Activated naive CD4-positive, alpha-beta T cell treated with anti-CD3 and anti-CD28 coated beads, Interleukin-2, amount 10 ng/mL, durations not matched to agents 7 days and 5 days (primary cell): Measurements from ENCODE around the gene ERICH6.

Experiments
- CTCF ChIA-PET: fragments of 350-600 bp; sonication (Branson Sonifier 250); formaldehyde crosslinking; loops from one replicate; lab custom pipeline; 2021; ENCODE audit warnings: antibody characterized with exemption; lab: Charles Lee
- DNase-seq: peaks from one replicate; pipeline ENCODE4 v3.0.0-alpha.2; 2020
- H3K27ac Mint-ChIP-seq: one replicate; pipeline ENCODE4 v1.8.0; 2021; ENCODE audit warnings: mild to moderate bottlenecking, moderate library complexity, mixed read lengths
- H3K27me3 Mint-ChIP-seq: one replicate; pipeline ENCODE4 v1.8.0; 2021; ENCODE audit warnings: mild to moderate bottlenecking, mixed read lengths
- H3K36me3 Mint-ChIP-seq: one replicate; pipeline ENCODE4 v1.8.0; 2021; ENCODE audit warnings: mixed read lengths
- H3K4me1 Mint-ChIP-seq: one replicate; pipeline ENCODE4 v1.8.0; 2021; ENCODE audit warnings: mixed read lengths
- H3K4me3 Mint-ChIP-seq: one replicate; pipeline ENCODE4 v1.8.0; 2021; ENCODE audit warnings: mild to moderate bottlenecking, moderate library complexity, mixed read lengths
- H3K9me3 Mint-ChIP-seq: one replicate; pipeline ENCODE4 v1.8.0; 2021; ENCODE audit warnings: mixed read lengths

The ERICH6 gene

DNA sequence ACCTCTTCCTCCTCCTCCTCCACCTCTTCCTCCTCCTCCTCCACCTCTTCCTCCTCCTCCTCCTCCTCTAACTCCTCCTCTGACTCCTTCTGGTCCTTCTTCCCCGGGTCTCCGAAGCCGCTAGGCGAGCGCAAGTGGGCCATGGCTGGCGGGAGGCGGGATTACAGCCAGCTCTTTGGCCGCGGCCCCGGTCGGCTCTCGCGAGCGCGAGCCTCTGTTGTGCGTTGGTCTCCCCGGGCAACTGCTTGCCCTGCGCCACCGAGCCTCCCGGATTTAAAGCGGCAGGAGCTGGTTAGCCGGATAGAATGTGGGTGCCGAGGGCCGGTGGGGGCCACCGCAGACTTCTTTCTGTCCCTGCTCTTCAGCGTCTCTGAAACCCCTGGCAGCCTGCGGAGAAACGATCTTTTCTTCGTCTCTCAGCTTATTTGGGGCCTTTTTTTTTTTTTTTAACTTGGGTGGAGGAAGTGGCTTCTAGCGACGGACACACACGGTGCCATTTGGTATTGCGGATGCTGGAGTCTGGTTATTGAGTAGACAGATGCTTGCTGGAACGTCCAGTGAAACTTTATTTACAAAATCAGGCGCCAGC, at the start of gene ERICH6:
Gene ERICH6 (minus strand): TSS at position 165 of the 589 bp plus-strand sequence. CDS start 22 bp downstream, at position 143.
- DNase-seq = peak; percentile 91
- H3K4me3 Mint-ChIP-seq = peak within 1 kb of the TSS; percentile 97
- CTCF ChIA-PET = interaction anchor here (0.8 to 3.6 kb wide), 2 partner anchors 18 to 59 kb away, joined by 3 to 15 read pairs; partner anchors contain the start of gene SIAH2
- peaks cover 37% of the 10 kb centered on the region for H3K27me3 Mint-ChIP-seq
- peaks cover 7% of the 10 kb centered on the region for H3K36me3 Mint-ChIP-seq
- peak within 1 kb of the TSS; percentile 92 for H3K27ac Mint-ChIP-seq
- peaks cover 5% of the 10 kb centered on the region for H3K9me3 Mint-ChIP-seq
- H3K4me1 Mint-ChIP-seq = peaks cover 27% of the 10 kb centered on the region

DNA sequence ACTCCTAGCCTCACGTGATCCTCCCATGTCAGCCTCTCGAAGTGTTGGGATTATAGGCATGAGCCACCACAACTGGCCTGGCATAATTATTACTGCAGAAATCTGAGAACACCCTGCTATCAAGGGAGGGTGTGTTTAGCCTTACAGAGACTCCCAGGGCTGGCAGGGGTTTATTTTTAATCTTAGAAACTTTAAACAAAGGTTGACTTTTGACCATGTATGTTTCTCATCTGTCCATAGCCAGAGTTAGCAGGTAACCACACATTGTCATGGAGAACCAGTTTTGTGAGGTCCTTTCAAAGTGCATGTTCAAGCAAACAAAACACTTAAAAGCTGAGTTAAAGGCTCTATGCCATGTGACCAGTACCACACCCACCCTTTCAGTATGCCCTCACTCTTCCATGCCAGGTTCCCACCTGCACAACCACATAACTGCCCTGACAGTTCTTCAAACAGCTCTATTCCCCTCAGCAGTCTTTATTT, 48.1 kb upstream of the ERICH6 start:
- no peak for DNase-seq
- Mint-ChIP-seq H3K27me3 (no peaks in the 10 kb centered on the region), H3K9me3 (no peaks in the 10 kb centered on the region), H3K4me3 (no peak overlapping the region), H3K36me3 (peaks cover 46% of the 10 kb centered on the region), H3K27ac (no peak overlapping the region), H3K4me1 (peaks cover 64% of the 10 kb centered on the region)
- CTCF ChIA-PET = interaction anchor here (0.7 to 1.6 kb wide), 2 partner anchors 14 to 30 kb away, joined by 3 read pairs; no protein-coding TSS in a partner anchor

DNA sequence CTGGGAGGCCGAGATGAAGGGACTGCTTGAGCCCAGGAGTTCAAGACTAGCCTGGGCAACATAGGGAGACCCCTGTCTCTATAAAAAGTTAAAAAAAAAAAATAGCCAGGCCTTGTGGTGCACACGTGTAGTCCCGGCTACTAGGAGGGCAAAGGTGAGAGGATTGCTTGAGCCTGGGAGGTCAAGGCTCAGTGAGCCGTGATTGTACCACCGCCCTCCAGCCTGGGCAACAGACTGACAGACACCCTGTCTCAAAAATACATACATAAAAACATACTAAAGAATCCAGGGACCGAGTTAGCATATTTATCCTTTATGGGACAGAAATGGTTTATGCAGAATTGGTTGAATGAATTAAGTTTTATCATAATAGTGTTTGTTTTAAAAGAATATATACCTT, 45.5 kb upstream of the ERICH6 start:
- no peak overlapping the region for H3K27ac Mint-ChIP-seq
- H3K4me3 Mint-ChIP-seq = no peak overlapping the region
- no peaks in the 10 kb centered on the region for H3K9me3 Mint-ChIP-seq
- H3K27me3 Mint-ChIP-seq = no peaks in the 10 kb centered on the region
- peaks cover 58% of the 10 kb centered on the region for H3K4me1 Mint-ChIP-seq
- peaks cover 36% of the 10 kb centered on the region for H3K36me3 Mint-ChIP-seq
- no peak for DNase-seq
- CTCF ChIA-PET = interaction anchor here (1.2 kb wide), 1 partner anchor 31 kb away, joined by 3 read pairs; no protein-coding TSS in a partner anchor

DNA sequence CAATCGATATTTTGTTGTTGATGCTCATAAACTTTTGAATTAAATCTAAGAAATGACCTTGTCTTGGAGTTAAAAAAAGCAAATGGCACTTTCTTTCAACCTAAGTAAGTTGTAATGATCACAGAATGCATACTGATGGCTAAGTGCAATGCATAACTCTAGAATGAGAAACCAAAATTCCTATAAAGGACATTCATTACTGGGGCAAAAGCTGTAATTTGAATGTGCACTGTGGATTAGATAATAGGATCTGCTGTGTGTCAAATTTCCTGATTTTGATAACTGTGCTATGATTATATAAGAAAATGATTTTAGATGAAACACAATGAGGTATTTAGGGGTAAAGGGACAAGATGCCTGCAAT, 44.9 kb upstream of the ERICH6 start:
- Mint-ChIP-seq H3K27me3 (no peaks in the 10 kb centered on the region), H3K36me3 (peaks cover 34% of the 10 kb centered on the region), H3K4me1 (peaks cover 56% of the 10 kb centered on the region), H3K9me3 (no peaks in the 10 kb centered on the region), H3K27ac (no peak overlapping the region), H3K4me3 (no peak overlapping the region)
- CTCF ChIA-PET = no interaction called here
- no peak for DNase-seq

DNA sequence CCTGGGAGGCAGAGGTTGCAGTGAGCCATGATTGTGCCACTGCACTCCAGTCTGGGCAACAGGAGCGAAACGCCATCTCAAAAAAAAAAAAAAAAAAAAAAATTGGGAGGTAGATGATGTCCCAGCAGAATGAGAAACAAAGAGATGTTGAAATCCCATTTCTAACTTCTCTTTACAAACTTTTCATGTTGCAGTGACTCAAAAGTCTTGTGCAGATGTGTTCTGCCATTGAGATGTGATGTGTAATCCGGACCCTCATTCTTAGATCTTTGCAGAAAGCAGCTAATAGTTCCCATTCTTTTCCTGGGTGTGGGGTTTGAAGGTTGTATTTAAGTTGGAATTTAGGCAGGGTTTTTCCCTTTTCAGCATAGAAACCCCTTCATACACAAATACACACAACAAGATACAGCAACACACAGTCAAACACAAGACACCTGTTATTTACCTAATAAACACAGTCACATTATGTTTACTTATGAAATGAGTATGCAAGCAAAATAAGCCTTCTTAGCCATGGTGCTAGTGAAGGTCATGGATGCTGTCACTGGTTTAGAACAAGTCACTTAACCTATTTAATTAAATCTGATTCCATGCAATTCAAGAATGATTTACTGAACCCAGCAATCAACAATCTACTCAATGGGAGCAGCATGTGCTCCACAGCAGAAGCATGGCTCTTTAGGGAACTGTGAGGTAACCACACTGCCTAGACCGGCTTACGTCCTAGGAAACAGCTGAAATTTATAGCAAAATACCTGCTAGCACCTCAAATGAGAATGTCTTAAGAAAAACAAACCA, 44.4 kb upstream of the ERICH6 start:
- H3K27ac Mint-ChIP-seq = no peak overlapping the region
- no peaks in the 10 kb centered on the region for H3K9me3 Mint-ChIP-seq
- H3K27me3 Mint-ChIP-seq = no peaks in the 10 kb centered on the region
- no peak overlapping the region for H3K4me3 Mint-ChIP-seq
- H3K36me3 Mint-ChIP-seq = peaks cover 31% of the 10 kb centered on the region
- peaks cover 52% of the 10 kb centered on the region for H3K4me1 Mint-ChIP-seq
- CTCF ChIA-PET = no interaction called here
- DNase-seq = no peak

DNA sequence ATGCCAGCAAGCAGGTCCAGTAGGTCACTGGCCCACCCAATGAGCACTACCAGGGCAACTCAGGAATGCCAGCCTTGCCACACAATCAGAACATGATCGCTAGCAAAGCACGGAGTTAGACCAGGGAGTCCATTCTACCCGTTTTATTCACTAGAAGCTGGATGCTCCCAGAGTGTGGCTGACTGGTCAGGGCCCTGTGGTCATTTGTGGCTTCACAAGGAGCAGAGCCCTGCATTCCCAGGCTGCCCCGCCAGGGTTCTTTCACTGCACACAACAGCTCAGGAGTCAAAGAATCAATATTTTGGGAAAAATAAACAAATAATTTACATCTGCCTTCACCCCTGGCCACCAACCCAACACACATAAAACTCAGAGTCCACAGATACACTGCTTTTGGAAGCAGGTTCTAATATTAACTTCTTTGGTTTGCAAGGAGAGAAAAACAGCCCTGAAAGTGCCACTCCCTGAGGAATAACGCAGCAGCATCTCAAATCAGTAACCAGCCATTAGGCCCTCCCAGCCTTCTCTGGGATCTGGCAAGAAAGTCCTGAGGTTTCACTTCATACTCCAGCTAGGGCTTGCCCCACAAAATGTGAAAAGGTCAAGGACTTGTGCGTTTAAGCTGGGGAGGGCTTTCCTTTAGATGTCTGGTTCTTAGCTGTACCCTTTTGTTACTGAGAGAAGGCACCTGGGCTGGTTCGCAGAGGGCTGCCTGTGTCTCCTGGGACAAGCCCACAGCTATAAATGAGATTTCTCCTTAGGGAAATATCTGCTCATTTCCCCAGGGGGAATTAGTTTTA, 43.3 kb upstream of the ERICH6 start:
- no peaks in the 10 kb centered on the region for H3K9me3 Mint-ChIP-seq
- no peak for DNase-seq
- no peak overlapping the region for H3K4me3 Mint-ChIP-seq
- H3K4me1 Mint-ChIP-seq = peaks cover 49% of the 10 kb centered on the region
- H3K27me3 Mint-ChIP-seq = no peaks in the 10 kb centered on the region
- no peak overlapping the region for H3K27ac Mint-ChIP-seq
- H3K36me3 Mint-ChIP-seq = peaks cover 34% of the 10 kb centered on the region
- CTCF ChIA-PET = interaction anchor here (1.3 kb wide), 1 partner anchor 25 kb away, joined by 5 read pairs; no protein-coding TSS in a partner anchor

DNA sequence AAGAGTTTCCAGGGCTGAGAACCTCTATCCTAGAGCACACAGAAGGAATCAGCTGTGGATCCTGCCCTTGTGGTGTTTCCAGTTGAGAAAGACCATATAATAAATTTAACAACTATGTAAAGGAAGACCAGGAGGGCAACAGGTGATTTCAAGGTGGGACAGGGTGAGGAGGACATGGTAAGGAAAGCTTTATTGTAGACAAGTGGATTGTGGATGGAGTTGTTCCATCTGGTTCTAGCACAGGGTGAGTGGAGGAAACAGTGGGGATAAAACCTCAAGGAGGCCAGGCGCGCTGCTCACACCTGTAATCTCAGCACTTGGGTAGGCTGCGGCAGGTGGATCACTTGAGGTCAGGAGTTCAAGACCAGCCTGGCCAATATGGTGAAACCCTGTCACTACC, 42.1 kb upstream of the ERICH6 start:
- H3K36me3 Mint-ChIP-seq = peaks cover 42% of the 10 kb centered on the region
- peak overlapping the region; percentile 33 for H3K27ac Mint-ChIP-seq
- H3K4me3 Mint-ChIP-seq = no peak overlapping the region
- no peaks in the 10 kb centered on the region for H3K9me3 Mint-ChIP-seq
- H3K4me1 Mint-ChIP-seq = peaks cover 48% of the 10 kb centered on the region
- no peak for DNase-seq
- no peaks in the 10 kb centered on the region for H3K27me3 Mint-ChIP-seq
- CTCF ChIA-PET = interaction anchor here (0.7 to 1.3 kb wide), 2 partner anchors 19 to 24 kb away, joined by 3 to 5 read pairs; no protein-coding TSS in a partner anchor

DNA sequence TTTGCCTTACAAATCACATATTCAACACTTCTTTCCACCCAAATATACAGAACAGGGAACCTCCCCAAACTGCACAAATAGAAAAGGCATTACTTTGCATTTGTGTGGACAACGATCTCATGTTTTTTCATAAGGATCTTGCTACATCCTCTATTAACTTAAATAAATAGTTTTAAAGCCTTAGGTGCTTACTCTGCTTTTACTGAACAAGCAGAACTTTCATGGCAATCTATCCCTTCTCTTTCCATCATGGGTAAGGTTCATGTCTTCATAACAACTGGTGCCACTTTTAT, 41.1 kb upstream of the ERICH6 start:
- no peak for DNase-seq
- no peaks in the 10 kb centered on the region for H3K9me3 Mint-ChIP-seq
- H3K4me1 Mint-ChIP-seq = peaks cover 54% of the 10 kb centered on the region
- H3K27ac Mint-ChIP-seq = peak overlapping the region; percentile 61
- H3K4me3 Mint-ChIP-seq = no peak overlapping the region
- CTCF ChIA-PET = no interaction called here
- H3K27me3 Mint-ChIP-seq = no peaks in the 10 kb centered on the region
- H3K36me3 Mint-ChIP-seq = peaks cover 43% of the 10 kb centered on the region

DNA sequence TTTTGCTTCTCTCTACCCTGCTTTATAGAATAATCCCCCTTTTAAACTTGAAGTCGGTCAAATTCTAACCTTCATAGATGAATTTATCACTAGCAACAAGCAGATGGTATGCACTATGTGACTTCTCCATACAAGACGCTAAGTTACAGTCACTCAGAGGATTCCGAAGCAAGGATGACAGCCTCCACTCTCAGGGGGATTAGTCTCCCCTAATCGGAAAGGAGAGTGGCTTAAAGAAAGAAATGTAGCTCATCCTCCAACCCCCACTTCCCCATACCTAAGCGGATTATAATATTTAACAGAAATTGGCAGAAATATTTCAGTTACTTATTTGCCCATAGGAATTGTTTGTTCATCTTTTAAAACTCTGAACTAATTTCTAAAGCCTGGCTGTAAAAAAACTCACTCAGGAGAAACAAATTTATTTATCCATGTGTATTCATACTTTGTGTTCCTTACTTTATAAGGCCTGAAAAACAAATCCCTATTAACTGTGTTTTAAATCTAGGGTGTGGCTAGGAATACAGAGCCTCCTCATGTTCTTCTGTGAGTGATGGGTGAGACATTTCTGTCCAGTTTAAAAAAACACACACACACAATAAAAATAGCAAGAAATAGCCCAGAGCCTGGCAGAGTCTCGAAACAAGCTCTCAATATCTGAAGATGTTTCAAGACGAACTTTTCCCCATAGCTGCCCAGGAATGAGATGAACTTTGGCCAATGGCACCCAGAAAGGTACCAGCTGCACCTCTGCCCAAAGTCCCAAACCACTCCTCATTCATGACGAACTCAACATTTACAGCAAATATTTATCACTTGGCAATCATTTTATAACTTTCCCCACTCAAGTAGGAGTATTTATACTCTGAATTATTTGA, 40.6 kb upstream of the ERICH6 start:
- Mint-ChIP-seq H3K27me3 (no peaks in the 10 kb centered on the region), H3K36me3 (peaks cover 43% of the 10 kb centered on the region)

DNA sequence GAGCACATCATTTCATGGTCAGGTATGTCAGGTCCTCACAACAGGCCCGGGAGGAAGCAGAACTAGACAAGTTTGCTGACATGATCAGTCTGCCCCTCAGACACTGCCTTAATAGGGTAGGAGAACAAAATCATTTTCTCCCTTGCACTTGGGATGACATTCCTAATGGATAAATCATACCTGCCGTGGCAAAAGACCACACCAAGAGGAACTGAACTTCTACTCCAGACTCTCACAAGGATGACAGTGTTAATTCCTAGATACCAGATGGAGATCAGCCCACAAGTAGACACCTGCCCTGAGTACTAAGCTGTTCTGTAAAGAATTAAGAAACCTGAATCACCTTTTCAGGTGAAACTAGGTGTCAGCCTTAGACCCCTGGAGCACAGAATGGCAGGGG, 39.8 kb upstream of the ERICH6 start:
- Mint-ChIP-seq H3K4me1 (peaks cover 60% of the 10 kb centered on the region), H3K9me3 (no peaks in the 10 kb centered on the region), H3K4me3 (no peak overlapping the region), H3K36me3 (peaks cover 43% of the 10 kb centered on the region), H3K27ac (no peak overlapping the region), H3K27me3 (no peaks in the 10 kb centered on the region)
- CTCF ChIA-PET = interaction anchor here (1.1 kb wide), 1 partner anchor 22 kb away, joined by 3 read pairs; no protein-coding TSS in a partner anchor
- DNase-seq = no peak

More for the DNA sequence above, 40.6 kb upstream of the ERICH6 start:
- CTCF ChIA-PET = no interaction called here
- Mint-ChIP-seq H3K9me3 (no peaks in the 10 kb centered on the region), H3K4me1 (peaks cover 58% of the 10 kb centered on the region), H3K27ac (peak overlapping the region; percentile 61), H3K4me3 (no peak overlapping the region)
- DNase-seq = no peak

DNA sequence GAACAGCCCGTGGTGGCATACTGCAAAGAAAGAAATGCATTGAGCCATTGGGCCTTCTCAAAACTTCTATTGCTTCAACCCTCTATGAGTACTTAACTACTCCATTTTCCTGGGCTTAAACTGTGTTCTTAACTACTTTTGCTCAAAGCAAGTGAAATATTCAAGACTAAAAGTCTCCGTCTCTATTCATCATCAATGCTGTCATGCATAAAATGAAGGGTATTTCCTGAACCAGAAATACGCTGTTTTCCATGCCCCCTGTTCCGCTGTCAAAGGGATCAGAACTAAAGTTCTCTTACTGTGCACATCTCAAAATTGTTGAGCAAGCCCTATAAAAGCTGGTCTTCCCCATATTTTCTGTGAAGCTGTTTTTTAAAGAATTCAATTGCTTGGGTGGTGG, 39.0 kb upstream of the ERICH6 start:
- H3K4me3 Mint-ChIP-seq = no peak overlapping the region
- no peak for DNase-seq
- H3K4me1 Mint-ChIP-seq = peaks cover 66% of the 10 kb centered on the region
- CTCF ChIA-PET = interaction anchor here (1.1 kb wide), 1 partner anchor 21 kb away, joined by 3 read pairs; no protein-coding TSS in a partner anchor
- H3K36me3 Mint-ChIP-seq = peaks cover 45% of the 10 kb centered on the region
- H3K9me3 Mint-ChIP-seq = no peaks in the 10 kb centered on the region
- H3K27me3 Mint-ChIP-seq = no peaks in the 10 kb centered on the region
- H3K27ac Mint-ChIP-seq = no peak overlapping the region

DNA sequence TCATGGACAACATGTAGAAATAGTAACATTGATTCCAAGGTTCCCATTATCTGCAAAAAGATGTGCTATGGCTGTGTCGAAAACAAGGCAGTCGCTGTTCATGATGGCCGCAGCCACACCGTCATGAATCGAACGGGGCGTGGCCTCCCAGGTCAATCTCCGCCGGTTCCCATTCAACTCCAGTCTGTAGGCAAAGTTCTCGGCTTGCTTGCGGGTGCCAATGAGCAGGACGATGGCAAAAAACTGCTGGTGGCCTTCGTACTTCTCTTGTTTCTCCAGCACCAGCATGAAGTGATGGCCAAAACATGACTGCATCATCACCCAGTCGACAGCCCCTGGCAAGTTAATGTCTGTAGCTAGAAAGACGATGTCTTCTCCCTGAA, 38.4 kb upstream of the ERICH6 start:
- H3K4me3 Mint-ChIP-seq = no peak overlapping the region
- H3K36me3 Mint-ChIP-seq = peaks cover 42% of the 10 kb centered on the region
- no peak overlapping the region for H3K27ac Mint-ChIP-seq
- CTCF ChIA-PET = no interaction called here
- H3K27me3 Mint-ChIP-seq = no peaks in the 10 kb centered on the region
- H3K4me1 Mint-ChIP-seq = peaks cover 69% of the 10 kb centered on the region
- no peaks in the 10 kb centered on the region for H3K9me3 Mint-ChIP-seq
- no peak for DNase-seq

DNA sequence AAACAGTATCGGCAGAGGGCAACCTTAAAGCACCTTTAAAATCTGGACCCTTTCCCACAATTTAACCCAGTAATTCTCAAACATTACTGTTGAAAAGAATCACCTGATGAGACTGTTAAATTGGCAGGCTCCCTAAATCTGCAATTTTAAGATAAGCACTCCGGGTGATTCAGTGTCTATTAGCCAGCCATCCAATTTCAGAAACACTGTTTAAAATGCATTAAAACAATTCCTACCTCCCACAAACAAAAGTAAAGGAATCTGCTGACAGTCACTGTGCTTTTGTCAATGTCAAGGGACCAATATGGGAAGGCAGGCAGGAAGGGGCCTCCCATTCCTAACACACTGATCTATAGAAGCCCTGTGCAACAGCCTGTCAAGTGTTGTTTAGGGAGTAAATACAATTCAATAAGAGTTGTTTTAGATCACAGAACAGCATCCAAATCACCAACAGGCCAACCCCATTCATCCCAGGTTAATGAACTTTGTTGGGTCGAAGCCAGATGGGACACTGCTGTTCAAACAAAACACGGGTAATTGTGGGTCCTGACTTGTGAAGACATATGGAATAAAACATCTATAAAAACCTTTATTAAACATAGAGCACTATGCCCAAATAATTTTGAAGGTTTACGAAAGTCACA, 37.9 kb upstream of the ERICH6 start:
- peaks cover 70% of the 10 kb centered on the region for H3K4me1 Mint-ChIP-seq
- CTCF ChIA-PET = interaction anchor here (1.7 kb wide), 1 partner anchor 15 kb away, joined by 3 read pairs; no protein-coding TSS in a partner anchor
- H3K36me3 Mint-ChIP-seq = peaks cover 36% of the 10 kb centered on the region
- no peaks in the 10 kb centered on the region for H3K27me3 Mint-ChIP-seq
- H3K27ac Mint-ChIP-seq = no peak overlapping the region
- H3K4me3 Mint-ChIP-seq = no peak overlapping the region
- DNase-seq = no peak
- no peaks in the 10 kb centered on the region for H3K9me3 Mint-ChIP-seq
